Osteoblast (primary cell): Measurements from ENCODE around the gene VPS13D. TPM values are rescaled to one million over a fixed set of nuclear protein-coding genes. Genes with fewer than 3 reads are reported as not detected.

Experiments
- DNase-seq: peaks from one replicate; pipeline ENCODE4 v3.0.0; 2011; ENCODE audit warnings: low spot score, mixed read lengths; ENCODE audit not compliant: insufficient read length; ENCODE audit errors: missing footprints
- H2AFZ ChIP-seq: 2 replicates; pipeline ENCODE4 v1.6.0; 2011; ENCODE audit warnings: mild to moderate bottlenecking, low read length
- H3K27ac ChIP-seq: 2 replicates; pipeline ENCODE4 v1.5.1; 2011; ENCODE audit warnings: mild to moderate bottlenecking, low read depth, low read length, moderate library complexity
- H3K27me3 ChIP-seq: 2 replicates; pipeline ENCODE4 v1.6.0; 2012; ENCODE audit warnings: mild to moderate bottlenecking, control low read depth, inconsistent platforms, low read length, moderate library complexity; ENCODE audit not compliant: insufficient read depth
- H3K36me3 ChIP-seq: 2 replicates; pipeline ENCODE4 v1.5.1; 2011; ENCODE audit warnings: mild to moderate bottlenecking, low read length, control low read depth, moderate library complexity; ENCODE audit not compliant: insufficient read depth
- H3K4me1 ChIP-seq: 2 replicates; pipeline ENCODE4 v1.5.1; 2011; ENCODE audit warnings: mild to moderate bottlenecking, low read length, control low read depth, moderate library complexity; ENCODE audit not compliant: insufficient read depth
- H3K4me2 ChIP-seq: 2 replicates; pipeline ENCODE4 v1.6.0; 2011; ENCODE audit warnings: mild to moderate bottlenecking, low read length; ENCODE audit not compliant: insufficient read depth
- H3K4me3 ChIP-seq: fragments of 200-600 bp; sonication (generic); 3 replicates; pipeline ENCODE4 v1.5.1; 2012; ENCODE audit warnings: mild to moderate bottlenecking, low read length, inconsistent platforms; ENCODE audit not compliant: insufficient read depth
- H3K79me2 ChIP-seq: 2 replicates; pipeline ENCODE4 v1.6.0; 2012; ENCODE audit warnings: mild to moderate bottlenecking, low read length, control low read depth, inconsistent platforms; ENCODE audit not compliant: insufficient read depth
- H3K9me3 ChIP-seq: 2 replicates; pipeline ENCODE4 v1.5.1; 2011; ENCODE audit warnings: low read depth, low read length, control low read depth
- H4K20me1 ChIP-seq: 2 replicates; pipeline ENCODE4 v1.6.0; 2012; ENCODE audit warnings: mild to moderate bottlenecking, low read length, control low read depth; ENCODE audit not compliant: insufficient read depth
- total RNA-seq: library from RNA; depleted of rRNA; stranded (reverse); fragments of >200 nt; gene quantifications from 2 replicates; pipeline ENCODE4 v1.2.3, GENCODE V29; 2012
- TF ChIP-seq, protein P1 (sequence below): IDR thresholded peaks from 2 replicates; pipeline ENCODE4 v1.5.1; 2011; ENCODE audit warnings: mild to moderate bottlenecking, low read depth, low read length, moderate library complexity; ENCODE audit errors: extremely low read depth

Gene VPS13D
- total RNA-seq, 1 donor, result 48.5 TPM

DNA sequence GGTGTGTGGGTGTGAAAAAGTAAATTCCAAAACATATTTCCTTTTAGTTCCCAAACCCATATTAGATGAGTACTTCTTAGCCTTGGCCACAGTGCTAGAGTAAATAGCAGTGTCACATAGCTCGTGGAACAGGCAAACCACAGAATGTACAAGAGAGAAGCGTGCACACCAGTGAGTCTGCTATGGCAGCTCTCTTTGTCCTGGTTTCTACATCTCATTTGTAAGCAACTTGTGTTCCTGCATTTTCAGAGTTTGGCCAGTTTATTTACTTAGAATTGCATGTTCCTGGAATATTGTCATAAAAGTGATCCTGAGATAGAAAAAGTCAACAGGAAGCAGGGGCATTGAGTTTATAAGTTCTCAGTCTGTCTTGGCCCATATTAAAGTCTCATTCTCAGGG is 246.1 kb downstream of the VPS13D start:
- peaks cover 51% of the 10 kb centered on the region for H3K4me1 ChIP-seq
- H3K4me2 ChIP-seq, result no peak overlapping the region
- no peaks in the 10 kb centered on the region for H3K9me3 ChIP-seq
- H3K79me2 ChIP-seq, result no peaks in the 10 kb centered on the region
- no peak overlapping the region for H3K4me3 ChIP-seq
- no peaks in the 10 kb centered on the region for H4K20me1 ChIP-seq
- H3K27ac ChIP-seq, result peak overlapping the region; percentile 63
- no peaks in the 10 kb centered on the region for H3K36me3 ChIP-seq
- no peak overlapping the region for H2AFZ ChIP-seq
- no peak for DNase-seq
- TF ChIP-seq, protein P1, sequence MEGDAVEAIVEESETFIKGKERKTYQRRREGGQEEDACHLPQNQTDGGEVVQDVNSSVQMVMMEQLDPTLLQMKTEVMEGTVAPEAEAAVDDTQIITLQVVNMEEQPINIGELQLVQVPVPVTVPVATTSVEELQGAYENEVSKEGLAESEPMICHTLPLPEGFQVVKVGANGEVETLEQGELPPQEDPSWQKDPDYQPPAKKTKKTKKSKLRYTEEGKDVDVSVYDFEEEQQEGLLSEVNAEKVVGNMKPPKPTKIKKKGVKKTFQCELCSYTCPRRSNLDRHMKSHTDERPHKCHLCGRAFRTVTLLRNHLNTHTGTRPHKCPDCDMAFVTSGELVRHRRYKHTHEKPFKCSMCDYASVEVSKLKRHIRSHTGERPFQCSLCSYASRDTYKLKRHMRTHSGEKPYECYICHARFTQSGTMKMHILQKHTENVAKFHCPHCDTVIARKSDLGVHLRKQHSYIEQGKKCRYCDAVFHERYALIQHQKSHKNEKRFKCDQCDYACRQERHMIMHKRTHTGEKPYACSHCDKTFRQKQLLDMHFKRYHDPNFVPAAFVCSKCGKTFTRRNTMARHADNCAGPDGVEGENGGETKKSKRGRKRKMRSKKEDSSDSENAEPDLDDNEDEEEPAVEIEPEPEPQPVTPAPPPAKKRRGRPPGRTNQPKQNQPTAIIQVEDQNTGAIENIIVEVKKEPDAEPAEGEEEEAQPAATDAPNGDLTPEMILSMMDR, result no peak
- H3K27me3 ChIP-seq, result no peaks in the 10 kb centered on the region

GRCh38 chr1:12477314-12477713 is 247.5 kb downstream of the VPS13D start:
- H3K4me2 ChIP-seq, result peak overlapping the region; percentile 52
- no peaks in the 10 kb centered on the region for H3K27me3 ChIP-seq
- H3K4me1 ChIP-seq, result peaks cover 56% of the 10 kb centered on the region
- DNase-seq, result no peak
- no peak overlapping the region for H3K4me3 ChIP-seq
- no peak overlapping the region for H2AFZ ChIP-seq
- no peaks in the 10 kb centered on the region for H3K79me2 ChIP-seq
- no peaks in the 10 kb centered on the region for H3K36me3 ChIP-seq
- no peaks in the 10 kb centered on the region for H3K9me3 ChIP-seq
- peak overlapping the region; percentile 92 for H3K27ac ChIP-seq
- H4K20me1 ChIP-seq, result no peaks in the 10 kb centered on the region
- TF ChIP-seq, protein P1, result no peak

DNA sequence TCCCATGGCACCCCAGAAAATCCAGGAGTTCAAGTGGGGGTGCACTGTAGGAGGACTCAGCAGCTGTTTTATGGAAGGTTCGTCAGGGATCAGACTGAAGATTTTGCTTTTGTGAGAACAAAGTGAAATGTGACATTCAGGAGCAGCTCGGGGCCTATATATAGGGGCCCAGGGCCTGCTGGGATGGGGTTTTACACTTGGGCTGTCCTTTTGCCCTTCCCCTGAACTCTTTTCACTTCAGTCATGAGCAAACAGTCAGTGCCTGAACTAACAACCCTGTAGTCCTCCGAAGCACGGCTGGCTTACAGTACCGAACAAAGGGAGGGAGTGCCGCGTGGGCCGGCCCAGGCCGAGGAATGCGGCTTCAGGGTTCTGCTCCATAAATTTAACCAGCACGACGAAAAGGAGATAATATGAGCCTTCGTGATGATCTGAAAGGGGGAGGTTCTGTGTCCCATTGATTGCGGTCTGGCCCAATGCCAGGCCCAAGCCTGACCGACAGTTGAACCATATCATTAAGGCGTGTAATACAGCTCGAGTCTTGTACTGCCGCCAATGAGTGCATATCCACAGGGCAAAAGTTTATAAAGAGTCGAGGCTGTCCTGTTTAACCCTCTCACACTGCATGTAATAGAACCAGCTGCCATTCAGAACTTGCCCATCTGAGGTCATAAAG is 248.2 kb downstream of the VPS13D start:
- H3K79me2 ChIP-seq, result no peaks in the 10 kb centered on the region
- H3K4me2 ChIP-seq, result peak overlapping the region; percentile 52
- no peaks in the 10 kb centered on the region for H3K27me3 ChIP-seq
- H4K20me1 ChIP-seq, result no peaks in the 10 kb centered on the region
- no peaks in the 10 kb centered on the region for H3K9me3 ChIP-seq
- peak overlapping the region; percentile 9 for H3K4me3 ChIP-seq
- no peak overlapping the region for H2AFZ ChIP-seq
- H3K36me3 ChIP-seq, result no peaks in the 10 kb centered on the region
- H3K27ac ChIP-seq, result peak overlapping the region; percentile 92
- TF ChIP-seq, protein P1, result no peak
- peak; percentile 85 for DNase-seq
- peaks cover 56% of the 10 kb centered on the region for H3K4me1 ChIP-seq

DNA sequence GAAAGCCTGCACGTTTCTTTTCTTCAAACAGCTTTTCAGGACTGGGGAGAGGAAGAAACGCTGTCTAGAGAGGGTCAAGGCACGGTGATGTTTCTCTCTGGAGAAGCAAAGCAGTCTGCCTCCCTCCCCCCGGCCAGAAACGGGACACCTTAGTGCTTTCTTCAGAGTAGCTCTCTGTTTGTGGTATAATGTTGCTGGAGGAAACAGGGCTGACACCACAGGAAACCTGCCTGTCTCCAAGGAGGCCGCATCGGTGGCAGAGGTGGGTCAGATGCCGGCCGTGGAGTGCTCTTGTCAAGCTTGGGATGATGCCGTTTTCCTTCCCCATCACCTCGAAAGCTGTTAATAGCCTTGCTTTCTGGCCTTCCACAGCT is 248.8 kb downstream of the VPS13D start:
- peak overlapping the region; percentile 9 for H3K4me3 ChIP-seq

More for the DNA sequence above, 248.8 kb downstream of the VPS13D start:
- H3K79me2 ChIP-seq, result no peaks in the 10 kb centered on the region
- no peaks in the 10 kb centered on the region for H3K36me3 ChIP-seq
- peaks cover 56% of the 10 kb centered on the region for H3K4me1 ChIP-seq
- TF ChIP-seq, protein P1, result no peak
- H3K9me3 ChIP-seq, result no peaks in the 10 kb centered on the region
- H3K27ac ChIP-seq, result peak overlapping the region; percentile 92
- H3K27me3 ChIP-seq, result no peaks in the 10 kb centered on the region
- no peaks in the 10 kb centered on the region for H4K20me1 ChIP-seq
- no peak for DNase-seq
- H2AFZ ChIP-seq, result no peak overlapping the region
- peak overlapping the region; percentile 52 for H3K4me2 ChIP-seq
